Endothelial cell of umbilical vein (primary cell): ENCODE data around the gene CLTB. TPM values are rescaled to one million over a fixed set of nuclear protein-coding genes. Genes with fewer than 3 reads are reported as not detected.
"Not testable (repeated sequence)": the region's sequence is repeated elsewhere in the genome, so short reads cannot be mapped to it uniquely, and the experiment has no call there.

Experiments used
- BruUV-seq: library from RNA; stranded (reverse); fragments of 400-500 nt; replicated peaks from 2 replicates; lab custom pipeline; 2021; lab: Mats Ljungman, UMichigan
- CTCF ChIA-PET: fragments of 300-600, 350-600 bp; sonication (Branson Sonifier 250); formaldehyde crosslinking; loops from one replicate; lab custom pipeline; 2021; ENCODE audit warnings: antibody characterized with exemption, inconsistent platforms; lab: Charles Lee
- POLR2A ChIA-PET: fragments of 300-600, 350-600 bp; sonication (Branson Sonifier 250); formaldehyde crosslinking; loops from one replicate; lab custom pipeline; 2021; ENCODE audit warnings: antibody characterized with exemption, inconsistent platforms; lab: Charles Lee
- DNase-seq: peaks from one replicate; pipeline ENCODE4 v3.0.0-alpha.2; 2011; ENCODE audit warnings: low read depth, low spot score
- FAIRE-seq: peaks from 2 replicates; lab custom pipeline; 2011; peaks lifted over from hg19 to GRCh38; lab: Jason Lieb, UNC
- H2AFZ ChIP-seq: 2 replicates; pipeline ENCODE4 v1.6.0; 2012; ENCODE audit warnings: low read depth, low read length, control low read depth, inconsistent platforms
- H3K27ac ChIP-seq: 2 replicates; pipeline ENCODE4 v1.5.1; 2011; ENCODE audit warnings: low read depth, mild to moderate bottlenecking, control low read depth, low read length, moderate library complexity; ENCODE audit not compliant: insufficient read depth
- H3K27me3 ChIP-seq, 2 experiments: 2 replicates each; pipeline versions ENCODE4 v1.6.0 to v1.6.1; 2011; ENCODE audit warnings: low read length in 2 of 2, mixed read lengths in 1 of 2; ENCODE audit not compliant: control insufficient read depth in 2 of 2, insufficient read depth in 2 of 2
- H3K36me3 ChIP-seq, 2 experiments: 2 replicates in 1 of 2; 3 replicates in 1 of 2; pipeline ENCODE4 v1.5.1; 2011; ENCODE audit warnings: low read length in 2 of 2, mild to moderate bottlenecking in 1 of 2, moderate library complexity in 1 of 2; ENCODE audit not compliant: control insufficient read depth in 2 of 2, insufficient read depth in 2 of 2; ENCODE audit errors: extremely low read depth in 1 of 2
- H3K4me1 ChIP-seq: 3 replicates; pipeline ENCODE4 v1.5.1; 2011; ENCODE audit warnings: mild to moderate bottlenecking, low read length; ENCODE audit not compliant: control insufficient read depth, insufficient read depth; ENCODE audit errors: extremely low read depth
- H3K4me2 ChIP-seq: 2 replicates; pipeline ENCODE4 v1.6.1; 2011; ENCODE audit warnings: low read length, control low read depth, mixed read lengths; ENCODE audit not compliant: insufficient read depth
- H3K4me3 ChIP-seq, 3 experiments: fragments of 200-600 bp in 1 of 3; sonication (generic), shearing (Covaris generic) in 1 of 3; replicated peaks in 1 of 3; 2 replicates each; pipeline ENCODE4 v1.5.1; 2011 to 2016; ENCODE audit warnings: control low read depth in 3 of 3, low read length in 3 of 3, mild to moderate bottlenecking in 2 of 3, inconsistent platforms in 1 of 3, low read depth in 1 of 3, moderate library complexity in 1 of 3; ENCODE audit not compliant: insufficient read depth in 1 of 3
- H3K79me2 ChIP-seq: 2 replicates; pipeline ENCODE4 v1.6.0; 2012; ENCODE audit warnings: low read length, inconsistent platforms; ENCODE audit not compliant: control insufficient read depth, insufficient read depth
- H3K9ac ChIP-seq: replicated peaks from 2 replicates; pipeline ENCODE3; 2011; ENCODE audit warnings: low read length, control low read depth; ENCODE audit not compliant: insufficient read depth; ENCODE audit errors: extremely low read depth
- H3K9me1 ChIP-seq: replicated peaks from 3 replicates; pipeline ENCODE4 v1.6.0; 2011; ENCODE audit warnings: mild to moderate bottlenecking, low read length; ENCODE audit not compliant: control insufficient read depth, insufficient read depth; ENCODE audit errors: extremely low read depth
- H3K9me3 ChIP-seq: replicated peaks from 2 replicates; pipeline ENCODE4 v1.5.1; 2012; ENCODE audit warnings: low read length, inconsistent platforms; ENCODE audit not compliant: control insufficient read depth, insufficient read depth
- H4K20me1 ChIP-seq: replicated peaks from 2 replicates; pipeline ENCODE3; 2011; ENCODE audit warnings: mild to moderate bottlenecking, low read length; ENCODE audit not compliant: control insufficient read depth, insufficient read depth; ENCODE audit errors: extremely low read depth
- EZH2 ChIP-seq: IDR thresholded peaks from 2 replicates; pipeline ENCODE4 v1.6.1; 2012; ENCODE audit warnings: borderline replicate concordance, low read depth, mild to moderate bottlenecking, moderate library complexity, low read length, inconsistent platforms; ENCODE audit not compliant: severe bottlenecking
- FOS ChIP-seq: IDR thresholded peaks from 2 replicates; pipeline ENCODE4 v1.6.1; 2011; ENCODE audit warnings: mild to moderate bottlenecking, low read length, moderate library complexity, borderline replicate concordance; ENCODE audit not compliant: insufficient read depth
- GATA2 ChIP-seq: IDR thresholded peaks from 2 replicates; pipeline ENCODE4 v1.7.0; 2011; ENCODE audit warnings: low read depth, mild to moderate bottlenecking, moderate library complexity, mixed read lengths, low read length; ENCODE audit not compliant: insufficient read length, insufficient read depth
- JUN ChIP-seq: IDR thresholded peaks from 2 replicates; pipeline ENCODE4 v1.6.1; 2011; ENCODE audit warnings: borderline replicate concordance, low read depth; ENCODE audit not compliant: insufficient read length, insufficient read depth
- MYC ChIP-seq: IDR thresholded peaks from one replicate; pipeline ENCODE4 v1.6.1; 2011; ENCODE audit warnings: mild to moderate bottlenecking, low read depth, low read length
- POLR2A ChIP-seq: IDR thresholded peaks from 2 replicates; pipeline ENCODE4 v1.6.1; 2012; ENCODE audit warnings: low read depth, mild to moderate bottlenecking, control low read depth, low read length
- POLR2AphosphoS5 ChIP-seq: IDR thresholded peaks from 2 replicates; pipeline ENCODE4 v1.6.1; 2012; ENCODE audit warnings: low read depth, mild to moderate bottlenecking, control low read depth, low read length, moderate library complexity; ENCODE audit not compliant: insufficient read depth
- dilution Hi-C: fragments of 300-500 bp; cut with MboI; formaldehyde crosslinking; loops from one replicate; pipeline ENCODE4 v1.15.0; 2019; ENCODE audit warnings: low sequenced_read_pairs; ENCODE audit not compliant: extremely low pct_ligation_motif_present
- intact Hi-C: fragments of 100-400 bp; cut with micrococcal nuclease; formaldehyde crosslinking; loops from one replicate; pipeline ENCODE4 v1.10.0; 2022
- polyA plus RNA-seq, 4 experiments: library from polyadenylated mRNA; depleted of rRNA in 3 of 4; stranded (reverse) in 3 of 4; unstranded in 1 of 4; fragments of >200 nt; gene quantifications; 2 replicates each; pipeline versions ENCODE4 v1.2.1 to v1.2.3, GENCODE V29; 2011 to 2012; ENCODE audit warnings: missing spikeins in 1 of 4
- total RNA-seq: library from RNA; stranded (reverse); gene quantifications from 2 replicates; pipeline ENCODE4 v1.2.3, GENCODE V29; 2021
- TF ChIP-seq, protein P1 (sequence below), 2 donors: IDR thresholded peaks; 1 replicate in 1 of 2; 2 replicates in 1 of 2; pipeline ENCODE4 v1.5.1; 2011; ENCODE audit warnings: low read length in 2 of 2, mild to moderate bottlenecking in 2 of 2, moderate library complexity in 2 of 2, control low read depth in 1 of 2, inconsistent platforms in 1 of 2, low read depth in 1 of 2; ENCODE audit not compliant: insufficient read depth in 1 of 2; ENCODE audit errors: extremely low read depth in 1 of 2
- TF ChIP-seq, protein P2 (sequence below): IDR thresholded peaks from 2 replicates; pipeline ENCODE4 v1.6.1; 2011; ENCODE audit not compliant: insufficient read depth, insufficient read length

Gene CLTB
- total and polyA plus RNA-seq, 2 donors (not counting 3 experiments of a cell fraction or from before 2014, with no cell fraction given): 73.2 to 111 TPM

DNA sequence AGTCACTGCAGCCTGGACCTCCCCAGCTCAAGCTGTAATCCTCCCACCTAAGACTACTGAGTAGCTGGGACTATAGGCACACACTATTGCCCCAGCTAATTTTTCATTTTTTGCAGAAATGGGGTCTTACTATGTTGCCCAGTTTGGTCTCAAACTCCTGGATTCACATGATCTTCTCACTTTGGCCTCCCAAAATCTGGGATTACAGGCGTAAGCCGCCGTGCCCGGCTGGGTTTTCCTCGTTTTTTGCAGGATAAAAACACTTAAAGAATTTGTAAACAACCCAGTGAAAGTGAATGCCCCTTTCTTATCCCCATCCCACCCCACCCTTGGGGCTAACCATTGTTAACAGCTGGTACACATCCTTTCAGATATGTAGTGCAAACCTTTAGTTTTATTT is 7.7 kb downstream of the CLTB start:
- H4K20me1 ChIP-seq: no peaks in the 10 kb centered on the region
- intact Hi-C loops: no loop called here
- peaks cover 4% of the 10 kb centered on the region for H3K79me2 ChIP-seq
- no peak overlapping the region for H3K4me2 ChIP-seq
- H3K4me3 ChIP-seq: no peak overlapping the region
- CTCF ChIA-PET: interaction anchor here (0.9 kb wide), 1 partner anchor 39 kb away, joined by 3 read pairs; the partner anchor contains the start of gene FAF2
- POLR2A ChIA-PET: no interaction called here
- no peak overlapping the region for H2AFZ ChIP-seq
- FAIRE-seq (no peak), DNase-seq (no peak)
- H3K9ac ChIP-seq: no peak overlapping the region
- H3K4me1 ChIP-seq: no peaks in the 10 kb centered on the region
- no peaks in the 10 kb centered on the region for H3K9me3 ChIP-seq
- H3K27ac ChIP-seq: no peak overlapping the region
- H3K27me3 ChIP-seq: no peaks in the 10 kb centered on the region
- BruUV-seq: no TSS peak
- H3K36me3 ChIP-seq: peaks cover 3 to 13% of the 10 kb centered on the region in 2 experiments
- dilution Hi-C loops: no loop called here
- TF ChIP-seq JUN: no peak
- TF ChIP-seq MYC: no peak
- no peak for TF ChIP-seq GATA2
- TF ChIP-seq, protein P1, sequence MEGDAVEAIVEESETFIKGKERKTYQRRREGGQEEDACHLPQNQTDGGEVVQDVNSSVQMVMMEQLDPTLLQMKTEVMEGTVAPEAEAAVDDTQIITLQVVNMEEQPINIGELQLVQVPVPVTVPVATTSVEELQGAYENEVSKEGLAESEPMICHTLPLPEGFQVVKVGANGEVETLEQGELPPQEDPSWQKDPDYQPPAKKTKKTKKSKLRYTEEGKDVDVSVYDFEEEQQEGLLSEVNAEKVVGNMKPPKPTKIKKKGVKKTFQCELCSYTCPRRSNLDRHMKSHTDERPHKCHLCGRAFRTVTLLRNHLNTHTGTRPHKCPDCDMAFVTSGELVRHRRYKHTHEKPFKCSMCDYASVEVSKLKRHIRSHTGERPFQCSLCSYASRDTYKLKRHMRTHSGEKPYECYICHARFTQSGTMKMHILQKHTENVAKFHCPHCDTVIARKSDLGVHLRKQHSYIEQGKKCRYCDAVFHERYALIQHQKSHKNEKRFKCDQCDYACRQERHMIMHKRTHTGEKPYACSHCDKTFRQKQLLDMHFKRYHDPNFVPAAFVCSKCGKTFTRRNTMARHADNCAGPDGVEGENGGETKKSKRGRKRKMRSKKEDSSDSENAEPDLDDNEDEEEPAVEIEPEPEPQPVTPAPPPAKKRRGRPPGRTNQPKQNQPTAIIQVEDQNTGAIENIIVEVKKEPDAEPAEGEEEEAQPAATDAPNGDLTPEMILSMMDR (IDR thresholded peaks at IDR 0.05; ENCODE audit: extremely low read depth in 1 of 2, insufficient read depth in 1 of 2, low read depth in 1 of 2, low read length in 2 of 2): no peak
- TF ChIP-seq POLR2AphosphoS5: no peak
- no peak for TF ChIP-seq FOS
- TF ChIP-seq EZH2: no peak
- TF ChIP-seq POLR2A: no peak
- TF ChIP-seq, protein P2, sequence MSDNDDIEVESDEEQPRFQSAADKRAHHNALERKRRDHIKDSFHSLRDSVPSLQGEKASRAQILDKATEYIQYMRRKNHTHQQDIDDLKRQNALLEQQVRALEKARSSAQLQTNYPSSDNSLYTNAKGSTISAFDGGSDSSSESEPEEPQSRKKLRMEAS: no peak
- H3K9me1 ChIP-seq: no peaks in the 10 kb centered on the region

DNA sequence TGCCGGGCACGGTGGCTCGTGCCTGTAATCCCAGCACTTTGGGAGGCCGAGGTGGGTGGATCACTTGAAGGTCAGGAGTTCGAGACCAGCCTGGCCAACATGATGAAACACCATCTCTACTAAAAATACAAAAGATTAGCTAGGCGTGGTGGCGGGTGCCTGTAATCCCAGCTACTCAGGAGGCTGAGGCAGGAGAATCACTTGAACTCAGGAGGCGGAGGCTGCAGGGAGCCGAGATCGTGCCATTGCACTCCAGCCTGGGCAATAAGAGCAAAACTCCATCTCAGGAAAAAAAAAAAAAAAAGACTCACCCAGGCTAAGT is 8.1 kb downstream of the CLTB start:
- H3K4me1 ChIP-seq, H3K27ac ChIP-seq, H4K20me1 ChIP-seq, intact Hi-C loops, FAIRE-seq, BruUV-seq, dilution Hi-C loops, H3K4me3 ChIP-seq, H3K9me1 ChIP-seq, H3K27me3 ChIP-seq, H3K79me2 ChIP-seq, H2AFZ ChIP-seq, H3K9ac ChIP-seq, DNase-seq, H3K4me2 ChIP-seq, H3K9me3 ChIP-seq, POLR2A ChIA-PET: not testable (repeated sequence)
- CTCF ChIA-PET: interaction anchor here (1.1 kb wide), 1 partner anchor 14 kb away, joined by 3 read pairs; no protein-coding TSS in a partner anchor
- H3K36me3 ChIP-seq: peaks cover 3 to 13% of the 10 kb centered on the region in 2 experiments
